ENCODE measurements around the gene PFKFB2. TPM values are rescaled to one million over a fixed set of nuclear protein-coding genes. Genes with fewer than 3 reads are reported as not detected.

The PFKFB2 gene
- total and polyA plus RNA-seq, 2 of the 8 experiments (the other 6 are each of a cell fraction or from before 2014, with no cell fraction given): 6.7 to 19.1 TPM

DNA sequence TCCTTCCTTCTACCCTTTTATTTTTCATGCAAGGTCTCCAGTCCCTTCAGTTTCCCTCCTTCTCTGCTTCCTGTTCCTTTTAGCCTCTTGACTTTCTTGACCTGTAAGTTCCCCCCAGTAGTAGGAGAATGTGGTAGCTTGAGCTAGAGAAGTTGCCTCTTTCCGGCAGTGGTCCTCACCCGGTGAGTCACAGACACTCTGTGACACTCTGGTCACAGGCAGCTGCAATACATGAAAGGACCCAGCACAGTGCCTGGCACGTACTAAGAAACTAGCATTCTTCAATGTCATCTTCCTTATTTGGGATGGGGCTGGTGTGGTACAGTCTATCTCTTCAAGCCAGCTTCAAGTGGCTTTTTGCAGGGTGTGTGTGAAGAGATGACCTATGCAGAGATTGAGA is 16.0 kb downstream of the PFKFB2 start:
- Histone ChIP-seq H3K4me2 (ENCODE audit: insufficient read depth in 1 of 2, low read depth in 2 of 2, low read length in 2 of 2) (no peak overlapping the region), H3K4ac (replicated peaks; ENCODE audit: insufficient read length, low read depth, low read length) (no peak overlapping the region), H3K18ac (ENCODE audit: extremely low read depth, low read length) (no peak overlapping the region), H3K14ac (ENCODE audit: insufficient read length) (no peak overlapping the region), H3K27me3 (replicated peaks in 1 of 4; ENCODE audit: control insufficient read depth in 3 of 4, extremely low read depth in 1 of 4, insufficient read depth in 3 of 4, low read length in 3 of 4) (no peaks in the 10 kb centered on the region), H3K23me2 (ENCODE audit: low read depth, low read length) (no peaks in the 10 kb centered on the region), H3K27ac (ENCODE audit: low read depth, low read length) (no peak overlapping the region), H3K9me3 (ENCODE audit: insufficient read depth in 2 of 2, low read depth in 1 of 2, low read length in 1 of 2) (no peaks in the 10 kb centered on the region), H4K91ac (replicated peaks; ENCODE audit: insufficient read length, low read length) (no peak overlapping the region), H3K23ac (ENCODE audit: insufficient read length) (no peak overlapping the region), H3K4me1 (replicated peaks in 1 of 4; ENCODE audit: control insufficient read depth in 3 of 4, insufficient read depth in 4 of 4, low read length in 3 of 4) (no peaks in the 10 kb centered on the region), H3K4me3 (ENCODE audit: extremely low read depth in 1 of 4, insufficient read depth in 2 of 4, low read depth in 3 of 4, low read length in 4 of 4) (no peak overlapping the region), H3K79me2 (ENCODE audit: control insufficient read depth in 1 of 2, insufficient read depth in 2 of 2, low read length in 2 of 2) (no peaks in the 10 kb centered on the region), H2BK15ac (ENCODE audit: low read length) (no peak overlapping the region), H2BK5ac (ENCODE audit: low read depth, low read length) (no peak overlapping the region), H2BK12ac (ENCODE audit: low read depth, low read length) (no peak overlapping the region), H3K9ac (replicated peaks in 1 of 4; ENCODE audit: extremely low read depth in 1 of 4, low read depth in 3 of 4, low read length in 3 of 4) (no peak overlapping the region), H3K79me1 (ENCODE audit: low read depth, low read length) (0 out of 2 replicates have a peak, but pooled peaks cover 2% of the 10 kb centered on the region), H4K20me1 (replicated peaks in 1 of 2; ENCODE audit: control insufficient read depth in 1 of 2, insufficient read depth in 2 of 2, low read length in 2 of 2) (peaks cover 0 to 2% of the 10 kb centered on the region in 2 experiments), H2AK5ac (ENCODE audit: low read depth, low read length) (no peak overlapping the region), H2BK120ac (replicated peaks; ENCODE audit: low read depth, low read length) (no peak overlapping the region), H4K8ac (ENCODE audit: extremely low read depth, insufficient read depth, low read length) (no peak overlapping the region), H3K56ac (replicated peaks; ENCODE audit: insufficient read length, low read depth, low read length) (no peak overlapping the region), H4K5ac (ENCODE audit: insufficient read length, low read depth, low read length) (no peak overlapping the region), H3K36me3 (ENCODE audit: control insufficient read depth in 2 of 4, insufficient read depth in 4 of 4, low read length in 3 of 4) (peaks cover 3 to 47% (median 27%) of the 10 kb centered on the region in 4 experiments), H2BK20ac (ENCODE audit: low read length) (no peak overlapping the region), H2AFZ (ENCODE audit: low read length) (no peak overlapping the region)
- CTCF ChIA-PET (ENCODE audit: partially characterized antibody): interaction anchor here (0.6 to 1.9 kb wide), 6 partner anchors 9 to 431 kb away, joined by 3 to 4 read pairs (median 3); partner anchors contain the start of gene PFKFB2
- POLR2A ChIA-PET (ENCODE audit: partially characterized antibody): no interaction called here
- FAIRE-seq (no peak), DNase-seq (ENCODE audit: low read depth in 1 of 2, low spot score in 2 of 2) (no peak)
- WGBS, 2 experiments (ENCODE audit: extremely low coverage in 1 of 2, insufficient coverage in 1 of 2, insufficient read length in 1 of 2, insufficient replicate concordance in 2 of 2, low coverage in 1 of 2, low lambda C conversion rate in 2 of 2, missing lambda C conversion rate in 1 of 2): 96% methylated on average over 3 of the region's 3 CpGs; no CpG with 5 or more reads in 1 of the 2 experiments
- no peak for TF ChIP-seq CHD1 (IDR thresholded peaks at IDR 0.05; ENCODE audit: low read depth, low read length)
- TF ChIP-seq, protein P1, sequence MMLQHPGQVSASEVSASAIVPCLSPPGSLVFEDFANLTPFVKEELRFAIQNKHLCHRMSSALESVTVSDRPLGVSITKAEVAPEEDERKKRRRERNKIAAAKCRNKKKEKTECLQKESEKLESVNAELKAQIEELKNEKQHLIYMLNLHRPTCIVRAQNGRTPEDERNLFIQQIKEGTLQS (IDR thresholded peaks at IDR 0.05; ENCODE audit: insufficient read depth, low read depth, low read length): no peak
- no peak for TF ChIP-seq NANOG (IDR thresholded peaks at IDR 0.05; ENCODE audit: insufficient read depth, low read depth, low read length, poor library complexity, severe bottlenecking)
- TF ChIP-seq, protein P2, sequence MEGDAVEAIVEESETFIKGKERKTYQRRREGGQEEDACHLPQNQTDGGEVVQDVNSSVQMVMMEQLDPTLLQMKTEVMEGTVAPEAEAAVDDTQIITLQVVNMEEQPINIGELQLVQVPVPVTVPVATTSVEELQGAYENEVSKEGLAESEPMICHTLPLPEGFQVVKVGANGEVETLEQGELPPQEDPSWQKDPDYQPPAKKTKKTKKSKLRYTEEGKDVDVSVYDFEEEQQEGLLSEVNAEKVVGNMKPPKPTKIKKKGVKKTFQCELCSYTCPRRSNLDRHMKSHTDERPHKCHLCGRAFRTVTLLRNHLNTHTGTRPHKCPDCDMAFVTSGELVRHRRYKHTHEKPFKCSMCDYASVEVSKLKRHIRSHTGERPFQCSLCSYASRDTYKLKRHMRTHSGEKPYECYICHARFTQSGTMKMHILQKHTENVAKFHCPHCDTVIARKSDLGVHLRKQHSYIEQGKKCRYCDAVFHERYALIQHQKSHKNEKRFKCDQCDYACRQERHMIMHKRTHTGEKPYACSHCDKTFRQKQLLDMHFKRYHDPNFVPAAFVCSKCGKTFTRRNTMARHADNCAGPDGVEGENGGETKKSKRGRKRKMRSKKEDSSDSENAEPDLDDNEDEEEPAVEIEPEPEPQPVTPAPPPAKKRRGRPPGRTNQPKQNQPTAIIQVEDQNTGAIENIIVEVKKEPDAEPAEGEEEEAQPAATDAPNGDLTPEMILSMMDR (IDR thresholded peaks at IDR 0.05; ENCODE audit: control extremely low read depth in 1 of 3, insufficient read depth in 1 of 3, low read depth in 1 of 3, low read length in 3 of 3): no peak
- no peak for TF ChIP-seq SAP30 (IDR thresholded peaks at IDR 0.05; ENCODE audit: insufficient read depth, insufficient replicate concordance, low read length)
- no peak for TF ChIP-seq TAF7 (optimal IDR thresholded peaks at IDR 0.05; ENCODE audit: borderline replicate concordance, low read depth, low read length)
- TF ChIP-seq POLR2AphosphoS5 (IDR thresholded peaks at IDR 0.05; ENCODE audit: low read depth, low read length): no peak
- TF ChIP-seq SIRT6 (IDR thresholded peaks at IDR 0.05; ENCODE audit: low read length): no peak
- no peak for TF ChIP-seq NRF1 (IDR thresholded peaks at IDR 0.05; ENCODE audit: low read depth, low read length)
- TF ChIP-seq BRCA1 (IDR thresholded peaks at IDR 0.05; ENCODE audit: low read depth, low read length): no peak
- no peak for TF ChIP-seq TEAD4 (IDR thresholded peaks at IDR 0.05; ENCODE audit: low read depth, low read length)

Measured in H1 (cell line).